Activated CD4-positive, alpha-beta T cell treated with anti-CD3 and anti-CD28 coated beads for 24 hours (primary cell): ENCODE measurements around the gene SSBP3.
A peak's percentile ranks its signal among the peaks of the same experiment; 100 is the strongest.
"Not testable (repeated sequence)": the region's sequence is repeated elsewhere in the genome, so short reads cannot be mapped to it uniquely, and the experiment has no call there.

Source experiments
- DNase-seq, 2 donors: peaks; one replicate each; pipeline ENCODE4 v3.0.0-alpha.2; 2020; ENCODE audit warnings: low read depth in 2 of 2

SSBP3 gene

DNA sequence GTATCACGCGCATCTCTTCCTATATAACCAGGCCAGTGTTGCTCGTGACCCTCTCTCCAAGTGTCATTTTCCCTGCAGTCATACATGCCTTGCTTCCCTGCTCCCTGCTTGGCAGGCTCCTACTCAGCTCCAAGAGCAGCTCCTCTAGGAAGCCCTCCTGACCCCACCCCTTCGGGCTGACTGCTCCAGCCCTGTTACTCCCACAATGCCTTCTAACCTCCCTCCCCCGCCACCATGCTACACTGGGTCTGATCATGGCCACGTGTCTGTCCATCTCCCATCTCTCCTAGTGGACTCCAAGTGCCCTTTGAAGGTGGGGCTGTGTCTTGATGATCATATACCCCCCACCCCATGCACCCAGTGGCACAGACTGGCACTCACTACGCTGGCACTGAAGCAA is 161.5 kb downstream of the SSBP3 start:
- DNase-seq: no peak

DNA sequence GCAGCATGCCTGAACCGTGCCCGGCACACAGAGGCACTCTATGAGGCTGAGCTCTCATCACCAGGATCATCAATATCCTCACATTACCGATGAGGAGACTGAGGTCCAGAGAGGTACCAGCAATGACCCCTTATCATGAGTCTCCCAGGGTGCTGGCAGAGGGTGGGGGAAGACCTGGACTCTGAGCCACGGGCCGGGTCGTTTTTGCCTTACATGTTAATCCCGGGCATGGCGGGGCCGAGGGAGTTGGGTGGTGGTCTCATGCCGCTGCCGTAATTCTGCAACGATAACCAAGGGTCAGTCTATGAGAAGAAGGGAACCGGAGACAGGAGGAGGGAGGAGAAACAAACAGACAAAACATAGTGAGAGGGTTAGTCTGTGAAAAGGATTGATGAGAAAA is 163.2 kb downstream of the SSBP3 start:
- no peak for DNase-seq

DNA sequence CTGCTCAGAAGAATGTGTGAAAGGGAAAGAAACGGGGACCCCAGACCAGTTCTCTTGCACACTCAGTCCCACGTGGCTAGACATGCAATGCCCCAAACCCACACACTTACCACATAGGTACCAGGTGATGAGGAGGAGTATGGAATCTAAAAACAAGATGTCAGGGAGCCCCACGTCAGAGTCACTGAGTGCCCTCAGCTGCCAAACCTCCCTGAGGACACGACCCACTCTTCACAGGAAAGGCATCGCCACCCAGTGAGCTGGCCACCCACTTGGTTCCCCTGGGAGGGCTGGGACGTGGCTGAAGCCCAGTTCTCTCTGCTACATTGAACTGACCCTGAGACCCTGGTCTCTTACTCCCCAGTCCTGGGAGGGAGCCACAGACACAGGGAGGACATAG is 164.8 kb downstream of the SSBP3 start:
- DNase-seq: no peak

DNA sequence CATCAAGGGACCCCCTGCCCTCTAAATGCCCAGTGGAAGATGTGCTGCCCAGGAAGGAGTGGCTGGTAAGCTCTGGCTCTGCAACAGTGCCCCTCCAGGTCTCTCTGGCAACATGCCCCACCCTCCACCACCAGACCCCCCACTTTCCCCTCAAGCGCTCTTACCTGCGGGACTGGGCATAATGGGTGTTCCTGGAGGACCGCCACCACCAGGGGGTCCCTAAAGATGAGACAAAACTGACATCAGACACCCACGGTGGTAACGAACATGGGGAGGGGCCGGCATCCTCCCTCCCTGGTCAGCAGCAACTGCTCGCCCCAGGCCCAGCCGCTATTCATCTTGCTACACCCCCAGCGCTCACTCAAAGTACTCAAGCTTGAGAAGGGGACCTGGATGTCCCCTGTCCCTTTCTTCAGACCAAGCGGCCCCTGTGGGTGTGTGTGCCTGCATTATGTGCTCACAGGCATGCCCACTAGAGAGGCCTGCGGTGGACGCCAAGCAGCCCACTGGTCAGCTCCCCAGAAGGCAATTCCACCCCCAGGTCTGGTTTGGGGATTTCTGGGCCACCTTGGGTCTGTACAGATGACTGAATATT is 165.4 kb downstream of the SSBP3 start:
- no peak for DNase-seq

DNA sequence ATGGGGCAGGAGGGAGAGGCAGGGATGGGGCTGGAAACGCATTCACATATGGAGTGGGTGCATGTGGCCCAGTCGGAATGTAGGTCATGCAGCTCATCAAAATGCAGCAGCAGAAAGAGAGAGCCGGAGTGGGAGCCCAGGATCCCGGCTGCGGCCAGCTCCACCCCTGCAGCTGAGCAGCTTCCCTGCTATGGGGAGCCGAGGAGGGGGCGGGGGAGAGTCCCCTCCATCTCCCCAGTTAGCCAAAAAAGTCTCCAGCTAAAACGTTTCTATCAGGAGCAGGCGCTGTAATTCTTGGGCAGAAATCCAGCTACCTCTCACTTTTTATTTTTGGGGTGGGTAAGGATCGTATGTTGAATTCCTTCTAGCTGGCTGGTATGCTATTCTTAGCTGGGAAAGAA is 166.6 kb downstream of the SSBP3 start:
- no peak for DNase-seq

DNA sequence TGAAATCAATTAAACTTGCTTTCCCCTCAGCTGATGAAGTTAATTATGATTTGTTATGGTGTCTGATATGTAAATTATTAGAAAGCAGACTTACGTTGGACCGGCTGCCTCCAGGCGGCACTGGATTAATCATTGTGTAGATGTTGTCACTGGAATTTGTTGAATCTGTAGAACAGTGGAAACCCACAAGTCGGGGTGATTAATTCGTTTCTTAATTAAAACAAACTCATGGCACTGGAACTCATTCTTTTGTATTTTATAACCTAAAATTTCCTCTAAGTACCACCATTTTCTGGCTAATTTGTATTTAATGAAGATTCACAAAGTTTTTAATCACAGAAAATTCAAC is 167.2 kb downstream of the SSBP3 start:
- no peak for DNase-seq

DNA sequence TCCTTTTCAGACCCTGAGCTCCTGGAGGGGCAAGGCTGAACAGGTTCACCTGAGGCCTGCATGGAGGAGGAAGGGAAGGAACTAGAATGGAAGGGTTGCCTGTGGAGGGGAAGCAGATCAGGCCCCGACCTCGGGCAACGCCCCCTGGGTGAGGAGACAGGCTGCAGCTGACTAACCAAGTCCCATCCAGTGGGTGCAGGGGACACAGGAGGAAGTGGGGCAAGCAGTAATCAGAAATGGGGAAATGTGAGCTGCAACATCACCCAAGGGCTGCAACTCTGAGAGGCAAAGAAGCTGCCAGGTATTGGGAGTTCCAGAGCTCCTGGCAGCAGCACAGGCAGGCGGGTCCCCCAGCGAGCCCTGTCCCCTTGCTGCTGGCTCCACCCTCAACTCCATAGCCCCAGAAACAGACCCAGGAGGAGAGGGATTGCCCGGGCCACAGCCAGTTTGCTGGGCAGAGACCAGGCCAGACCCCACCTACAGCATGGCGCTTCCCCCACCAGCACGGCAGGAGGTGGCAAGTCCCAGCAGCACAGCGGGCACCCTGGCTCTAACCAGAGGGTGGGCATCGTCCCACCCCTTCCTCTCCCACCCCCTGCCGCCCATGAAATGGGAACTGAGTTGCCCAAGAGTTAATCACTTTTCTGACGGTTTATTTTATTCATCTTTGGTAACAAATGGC is 167.7 kb downstream of the SSBP3 start:
- no peak for DNase-seq

DNA sequence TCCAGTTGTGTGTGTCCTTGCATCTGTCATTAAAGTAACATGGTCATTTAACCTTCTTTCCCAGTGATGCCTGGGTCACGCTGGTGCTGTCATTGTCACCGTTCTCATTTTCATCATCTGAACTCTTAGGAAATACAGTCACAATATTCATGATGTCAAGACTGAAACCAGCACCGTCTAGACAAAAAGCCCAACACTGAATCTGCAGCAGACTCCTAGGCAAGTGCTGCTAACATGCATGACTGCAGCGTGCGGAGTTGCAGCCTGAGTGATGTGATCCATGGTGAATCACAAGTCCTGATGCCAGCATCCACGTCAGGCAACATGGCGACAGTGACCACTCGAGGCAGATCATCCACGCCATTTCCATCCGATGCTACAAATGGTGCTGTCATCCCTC is 168.6 kb downstream of the SSBP3 start:
- no peak for DNase-seq

DNA sequence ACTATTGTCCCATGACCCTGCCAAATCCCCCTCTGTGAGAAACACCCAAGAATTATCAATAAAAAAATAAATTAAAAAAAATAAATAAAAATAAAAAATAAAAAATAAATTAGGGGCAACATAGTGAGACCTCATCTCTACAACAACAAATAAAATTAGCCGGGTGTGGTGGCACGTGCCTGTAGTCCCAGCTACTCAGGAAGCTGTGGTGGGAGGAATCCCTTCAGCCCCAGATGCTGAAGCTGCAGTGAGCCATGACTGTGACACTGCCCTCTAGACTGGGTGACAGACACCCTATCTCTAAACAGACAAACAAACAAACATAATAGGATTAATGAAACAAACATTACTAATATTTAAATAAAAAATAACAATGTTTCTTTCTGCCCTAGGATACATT is 171.9 kb downstream of the SSBP3 start:
- no peak for DNase-seq

DNA sequence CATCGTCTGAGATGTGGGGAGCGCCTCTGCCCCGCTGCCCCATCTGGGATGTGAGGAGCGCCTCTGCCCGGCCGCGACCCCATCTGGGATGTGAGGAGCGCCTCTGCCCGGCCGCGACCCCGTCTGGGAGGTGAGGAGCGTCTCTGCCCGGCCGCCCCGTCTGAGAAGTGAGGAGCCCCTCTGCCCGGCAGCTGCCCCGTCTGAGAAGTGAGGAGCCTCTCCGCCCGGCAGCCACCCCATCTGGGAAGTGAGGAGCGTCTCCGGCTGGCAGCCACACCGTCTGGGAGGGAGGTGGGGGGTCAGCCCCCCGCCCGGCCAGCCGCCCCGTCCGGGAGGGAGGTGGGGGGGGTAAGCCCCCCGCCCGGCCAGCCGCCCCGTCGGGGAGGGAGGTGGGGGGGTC is 173.0 kb downstream of the SSBP3 start:
- DNase-seq: not testable (repeated sequence)

DNA sequence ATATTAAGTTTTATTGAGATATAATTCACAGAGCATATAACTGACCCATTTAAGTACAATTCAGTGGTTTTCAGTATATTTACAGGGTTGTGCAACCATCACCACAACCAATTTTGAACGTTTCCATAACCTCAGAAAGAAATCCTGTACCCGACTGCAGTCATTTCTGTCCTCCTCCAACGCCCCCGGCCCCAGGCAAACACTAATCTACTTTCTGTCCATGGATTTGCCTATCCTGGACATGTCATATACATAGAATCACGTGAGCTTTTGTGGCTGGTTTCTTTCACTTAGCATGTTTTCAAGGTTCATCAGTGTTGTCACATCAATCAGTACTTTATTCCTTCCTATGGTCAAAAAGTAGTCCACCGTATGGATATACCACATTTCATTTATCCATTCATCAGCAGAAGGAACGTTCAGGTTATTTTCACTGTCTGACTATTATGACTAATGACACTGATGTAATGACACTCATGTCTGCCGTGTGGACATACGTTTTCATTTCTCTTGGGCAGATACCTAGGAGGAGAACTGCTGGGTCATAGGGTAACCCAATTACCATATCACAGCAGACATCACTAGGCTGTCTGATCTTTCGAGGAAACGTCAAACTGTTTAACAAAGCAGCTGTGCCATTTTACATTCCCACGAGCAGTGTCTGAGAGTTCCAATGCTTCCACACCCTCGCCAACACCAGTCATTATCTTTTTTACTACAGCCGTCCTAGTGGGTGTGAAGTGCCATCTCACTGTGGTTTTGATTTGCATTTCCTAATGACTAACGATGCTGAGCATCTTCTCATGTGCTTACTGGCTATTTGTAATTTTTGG is 175.5 kb downstream of the SSBP3 start:
- DNase-seq: peak in 1 of 2 donors; percentile 19

DNA sequence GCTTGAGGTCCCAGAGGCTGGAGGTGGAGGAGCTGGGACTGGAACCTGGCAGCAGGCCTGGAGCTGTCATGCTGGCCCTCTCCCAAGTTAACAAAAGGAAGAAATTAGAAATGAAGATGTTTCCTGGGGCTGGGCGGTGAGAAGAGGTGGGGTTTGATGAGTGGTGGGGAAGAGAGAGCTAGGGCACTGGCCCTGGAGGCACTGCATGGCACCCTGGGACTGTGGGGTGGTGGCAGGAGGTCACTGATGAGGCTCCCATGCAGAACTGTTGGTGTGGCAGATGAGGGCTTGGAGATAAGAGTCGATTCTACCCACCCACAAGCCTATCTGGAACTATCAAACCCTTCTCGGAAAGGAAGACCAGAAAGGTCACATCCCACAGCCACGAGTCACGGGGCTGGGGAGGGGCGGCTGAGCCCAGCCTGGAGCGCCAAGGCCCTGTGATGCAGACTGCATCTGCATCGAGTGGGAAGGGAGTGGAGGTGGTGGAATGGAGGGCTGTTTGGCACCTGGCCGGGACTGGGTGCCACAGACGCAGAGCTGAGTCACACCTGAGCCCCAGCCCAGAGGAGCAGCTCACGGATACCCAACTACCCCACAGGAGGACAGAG is 176.8 kb downstream of the SSBP3 start:
- DNase-seq: peak in 1 of 2 donors; percentile 8

DNA sequence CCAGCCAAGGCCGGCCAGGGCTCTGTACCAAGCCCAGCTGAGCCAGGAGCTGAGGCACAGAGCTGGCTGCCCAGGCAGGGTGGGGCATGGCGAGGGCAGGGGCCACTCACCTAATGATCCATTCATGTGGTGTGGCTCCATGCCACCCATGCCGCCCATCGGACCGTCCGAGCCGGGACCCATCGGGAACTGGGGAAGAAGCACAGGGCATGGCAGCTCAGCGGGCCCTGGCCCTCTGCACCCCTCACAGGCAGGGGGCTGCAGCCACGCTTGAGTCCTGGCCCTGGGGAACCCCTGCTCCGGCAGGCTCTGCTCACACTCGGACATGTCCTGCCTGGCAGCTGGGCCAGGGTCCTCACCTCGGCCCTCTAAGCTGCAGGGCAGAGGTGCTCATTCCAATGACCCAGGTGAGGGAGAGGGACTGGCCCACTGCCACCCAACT is 177.5 kb downstream of the SSBP3 start:
- no peak for DNase-seq

DNA sequence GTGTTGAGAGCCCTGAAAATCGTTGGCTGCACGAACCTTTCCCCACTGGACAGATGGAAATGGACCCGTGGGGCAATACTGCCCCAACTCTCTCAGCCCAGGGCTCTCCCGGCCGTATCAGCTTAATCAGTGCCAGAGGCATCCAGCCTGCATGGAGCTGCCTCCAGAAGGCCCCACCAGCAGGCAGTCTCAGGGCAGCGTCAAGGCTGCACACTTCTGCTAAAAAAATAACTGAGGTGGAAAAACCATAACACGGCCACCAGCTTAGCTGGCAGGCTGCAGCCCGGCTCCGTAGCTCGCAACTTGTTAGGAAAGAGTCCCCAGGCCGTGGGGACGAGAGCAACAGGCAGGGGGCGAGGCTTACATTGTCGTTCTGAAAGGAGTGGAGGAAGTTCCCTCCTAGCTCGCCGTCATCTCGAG is 178.3 kb downstream of the SSBP3 start:
- DNase-seq: no peak

DNA sequence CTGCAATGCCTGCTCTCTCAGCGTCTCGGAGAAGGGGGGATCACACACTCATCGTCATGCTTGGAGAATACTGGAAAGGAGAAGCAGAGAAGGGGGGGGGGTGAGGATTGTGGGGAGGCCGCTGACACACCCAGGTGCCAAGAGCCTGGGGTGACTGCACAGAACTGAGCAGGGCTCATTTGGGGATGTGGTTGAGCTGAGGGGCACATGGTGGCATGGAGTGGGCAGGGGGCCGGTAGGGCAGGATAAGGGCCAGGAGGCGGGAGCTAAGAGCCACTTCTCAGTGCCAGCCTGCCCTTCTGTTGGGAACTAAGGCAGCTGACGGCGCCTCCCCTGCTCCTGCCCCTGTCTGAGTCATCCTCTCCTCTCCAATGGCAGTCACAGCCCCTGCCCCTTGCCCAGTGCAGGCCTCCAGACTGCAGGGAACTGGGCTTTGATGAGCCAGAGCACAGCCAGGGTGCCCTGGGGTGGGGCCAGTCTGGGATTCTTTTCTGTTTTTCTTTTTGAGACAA is 179.0 kb downstream of the SSBP3 start:
- no peak for DNase-seq

DNA sequence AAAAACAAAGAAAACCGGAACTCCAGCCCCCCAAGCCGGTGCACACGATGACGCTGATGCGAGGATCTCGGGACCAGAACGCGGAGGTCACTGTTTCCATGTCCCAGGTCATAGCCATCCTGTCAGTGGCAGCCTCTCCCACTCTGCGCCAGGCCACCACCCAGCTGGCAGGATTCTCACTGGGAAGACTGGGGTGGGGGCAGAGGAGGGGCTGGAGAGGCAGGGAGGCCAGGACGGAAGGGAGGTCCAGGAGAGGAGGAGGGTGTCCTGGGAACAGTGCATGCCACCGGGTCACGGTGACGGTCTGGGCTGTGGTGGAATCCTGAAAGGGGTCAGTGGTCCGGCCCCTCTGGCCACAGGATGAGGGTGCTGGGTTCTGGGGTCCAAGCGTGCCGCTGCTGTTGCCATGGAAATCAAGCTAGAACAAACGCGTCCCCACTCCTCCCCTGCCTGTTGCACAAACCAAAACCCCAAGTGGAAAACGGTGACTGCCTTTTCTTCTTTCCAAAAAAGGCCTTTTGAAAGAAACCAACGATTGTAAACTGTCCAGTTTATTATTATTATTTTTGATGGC is 180.1 kb downstream of the SSBP3 start:
- DNase-seq: no peak

DNA sequence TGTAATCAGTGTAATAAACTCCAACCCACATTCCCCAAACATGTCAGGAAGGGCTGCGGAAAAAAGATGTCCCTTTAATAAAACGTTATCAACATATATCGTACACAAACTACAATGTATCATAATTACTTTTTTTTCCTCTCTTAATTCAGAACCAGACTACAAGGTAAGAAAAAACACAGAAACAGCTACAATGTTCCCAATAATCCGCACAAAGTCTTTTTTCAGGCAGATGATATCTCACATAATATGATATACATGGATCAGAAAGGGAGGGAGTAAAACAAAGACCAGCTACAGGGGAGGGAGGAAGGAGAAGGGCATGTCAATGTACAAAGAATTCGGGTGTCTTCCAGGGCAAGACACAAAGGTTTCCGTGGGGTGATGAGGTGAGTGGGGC is 180.8 kb downstream of the SSBP3 start:
- no peak for DNase-seq

DNA sequence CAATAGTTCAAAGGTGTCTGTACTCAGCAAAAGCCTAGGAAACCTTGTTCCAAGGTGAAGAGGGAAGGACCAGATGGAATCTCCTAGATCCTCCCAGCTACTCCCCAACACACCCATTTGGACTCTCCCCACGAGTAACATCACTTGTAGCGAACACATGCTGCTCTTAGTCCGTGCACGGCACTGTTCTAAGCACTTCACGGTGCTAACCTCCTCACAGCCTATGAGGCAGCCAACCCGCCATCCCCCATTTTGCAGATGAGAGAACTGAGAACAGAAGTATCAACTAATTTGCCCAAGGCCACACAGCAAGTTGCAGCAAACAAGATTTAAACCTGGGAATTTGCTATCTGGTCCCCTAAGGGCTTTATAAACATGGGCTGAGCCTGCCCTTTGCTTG is 182.0 kb downstream of the SSBP3 start:
- no peak for DNase-seq

DNA sequence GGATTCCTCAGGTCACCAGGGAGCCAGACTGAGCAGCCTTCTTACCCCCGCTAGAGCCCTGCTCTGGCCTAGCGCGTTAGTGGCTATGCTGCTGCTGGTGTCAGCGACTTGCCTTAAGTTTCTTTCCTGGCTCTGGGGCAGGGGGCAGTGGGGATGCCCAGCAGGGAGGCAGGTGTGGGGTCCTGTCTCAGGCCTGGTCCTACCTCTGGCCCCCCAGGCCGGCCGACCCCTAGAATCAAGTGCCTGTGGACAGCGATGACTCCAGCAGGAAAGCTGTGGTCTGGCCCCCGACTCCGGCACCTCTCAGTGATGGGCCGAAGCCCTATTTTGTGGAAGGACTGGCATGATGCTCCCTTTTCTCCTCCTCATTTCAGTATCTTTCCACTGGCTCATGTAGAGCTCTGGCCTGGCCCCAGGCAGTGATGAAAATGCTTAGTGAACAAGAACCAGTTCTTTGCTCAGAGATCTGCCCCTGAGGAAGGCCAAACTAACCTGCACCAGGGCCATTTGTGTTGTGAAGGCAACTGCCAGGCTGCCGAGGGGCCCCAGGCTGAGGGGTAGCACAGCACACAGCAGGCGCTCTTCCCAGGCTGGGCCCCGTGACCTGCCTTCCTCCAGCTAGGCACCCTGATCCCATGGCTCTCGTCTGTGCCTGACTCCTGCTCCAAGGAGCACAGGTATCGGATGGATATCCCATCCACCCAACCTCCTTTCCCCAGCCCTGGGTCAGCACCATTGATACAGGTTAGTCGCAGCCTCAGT is 182.6 kb downstream of the SSBP3 start:
- no peak for DNase-seq

DNA sequence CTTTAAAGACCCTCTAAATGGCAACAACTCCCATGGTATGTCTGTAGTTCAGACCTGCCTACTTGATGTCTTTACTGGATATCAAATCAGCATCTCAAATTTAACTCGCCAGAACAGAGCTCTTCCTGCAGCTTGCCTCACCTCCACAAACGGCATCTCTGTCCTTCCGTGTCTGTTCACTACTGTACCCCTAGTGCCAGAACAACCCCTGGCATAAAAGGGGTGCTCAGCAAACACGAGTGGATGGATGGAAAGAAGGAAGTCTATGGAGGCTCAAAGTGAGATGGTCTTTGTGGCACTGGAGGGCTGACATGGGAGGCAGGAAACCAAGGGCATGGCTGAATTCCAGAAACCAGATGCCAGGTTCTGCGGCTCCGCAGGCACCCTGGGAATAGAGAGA is 183.5 kb downstream of the SSBP3 start:
- no peak for DNase-seq

DNA sequence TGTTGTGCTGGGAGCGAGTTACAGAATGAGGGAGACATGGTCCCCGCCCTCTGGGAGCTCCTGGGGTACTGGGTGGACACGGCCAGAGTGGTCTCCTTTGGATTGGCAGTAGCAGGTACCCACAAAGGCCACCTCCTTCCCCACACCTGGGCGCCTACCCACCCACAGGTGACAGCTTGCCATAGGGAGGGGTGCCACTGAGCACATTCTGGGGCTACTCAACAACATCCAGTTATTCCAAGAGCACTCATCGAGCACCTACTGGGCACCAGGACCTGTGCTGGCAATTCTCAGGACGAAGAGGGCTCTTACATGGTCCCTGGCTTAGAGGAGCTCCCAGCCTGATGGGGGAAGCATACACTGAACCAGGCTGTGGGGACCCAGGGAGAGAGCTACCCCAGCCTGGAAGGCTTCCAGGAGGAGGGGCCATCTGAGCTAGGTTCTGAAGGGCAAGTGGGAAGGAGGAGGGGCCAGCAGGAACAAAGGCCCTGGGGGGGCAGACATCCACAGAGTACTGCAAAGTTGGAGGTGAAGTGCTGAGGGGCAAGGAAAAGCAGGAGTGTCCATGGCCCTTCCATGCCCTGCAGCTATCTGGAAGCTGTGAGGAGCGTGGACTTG is 184.2 kb downstream of the SSBP3 start:
- no peak for DNase-seq
